Measurements from ENCODE around the gene YPEL5. TPM values are rescaled to one million over a fixed set of nuclear protein-coding genes. Genes with fewer than 3 reads are reported as not detected.

The YPEL5 gene
- total RNA-seq, 1 experiment from 2014 or later: 27.1 TPM

GRCh38 chr2:30201990-30202389 is 55.2 kb downstream of the YPEL5 start:
- BruUV-seq (replicated peaks): no TSS peak
- ATAC-seq (no peak), DNase-seq (ENCODE audit: low read depth, low spot score) (no peak)
- Histone ChIP-seq H3K4me1 (ENCODE audit: control insufficient read depth in 1 of 2, insufficient read depth in 2 of 2, low read length in 2 of 2) (no peaks in the 10 kb centered on the region), H4K20me1 (ENCODE audit: insufficient read depth) (no peaks in the 10 kb centered on the region), H3K4me3 (replicated peaks in 1 of 2; ENCODE audit: low read depth in 1 of 2, low read length in 2 of 2) (no peak overlapping the region), H3K27me3 (ENCODE audit: insufficient read depth, low read length) (peaks cover 3% of the 10 kb centered on the region; the same call in 1 of the 2 replicates), H2AFZ (ENCODE audit: low read depth, low read length, poor library complexity, severe bottlenecking) (no peak overlapping the region), H3K27ac (ENCODE audit: low read depth, low read length) (no peak overlapping the region), H3K79me2 (ENCODE audit: insufficient read depth, low read length) (no peaks in the 10 kb centered on the region), H3K9ac (ENCODE audit: low read length) (no peak overlapping the region), H3K4me2 (ENCODE audit: low read length) (no peak overlapping the region), H3K9me3 (ENCODE audit: control insufficient read depth in 1 of 2, insufficient read depth in 1 of 2, low read depth in 1 of 2, low read length in 2 of 2) (no peaks in the 10 kb centered on the region), H3K9me2 (ENCODE audit: insufficient read depth) (no peaks in the 10 kb centered on the region), H3K36me3 (ENCODE audit: control insufficient read depth in 1 of 2, insufficient read depth in 2 of 2, low read length in 2 of 2) (no peaks in the 10 kb centered on the region)
- TF ChIP-seq FOSL1 (IDR thresholded peaks at IDR 0.05; ENCODE audit: low read depth) (no peak), ELF1 (IDR thresholded peaks at IDR 0.05; ENCODE audit: borderline replicate concordance, low read depth) (no peak), YY1 (IDR thresholded peaks at IDR 0.05; ENCODE audit: extremely low read depth, insufficient replicate concordance, low read depth, low read length) (no peak), MAX (IDR thresholded peaks at IDR 0.05) (no peak), REST (IDR thresholded peaks at IDR 0.05; ENCODE audit: low read depth) (no peak), ZNF274 (IDR thresholded peaks at IDR 0.05; ENCODE audit: low read depth, low read length) (no peak), SRF (IDR thresholded peaks at IDR 0.05; ENCODE audit: low read depth) (no peak), ZFX (IDR thresholded peaks at IDR 0.05) (no peak), TCF7L2 (IDR thresholded peaks at IDR 0.05; ENCODE audit: borderline replicate concordance, extremely low read depth, insufficient read depth, insufficient read length) (no peak), SP1 (IDR thresholded peaks at IDR 0.05; ENCODE audit: low read depth) (no peak)
- CTCF ChIA-PET: interaction anchor here (0.8 kb wide), 1 partner anchor 510 kb away, joined by 4 read pairs; no protein-coding TSS in a partner anchor
- intact Hi-C loops (cut with micrococcal nuclease): no loop called here
- RAD21 ChIA-PET (ENCODE audit: low non-redundant PET in 1 of 2, low total read pairs in 2 of 2, uncharacterized antibody in 2 of 2, unreplicated experiment in 2 of 2): no interaction called here
- POLR2A ChIA-PET: no interaction called here

Measured in HCT116 (cell line).